GM21423 (cell line): ENCODE measurements around the gene MT1E.
"Not testable (repeated sequence)": the region's sequence is repeated elsewhere in the genome, so short reads cannot be mapped to it uniquely, and the experiment has no call there.

Source experiments
- ATAC-seq: cut with Tn5 transposase; IDR thresholded peaks from one replicate; pipeline ENCODE4 v1.9.1; 2021; ENCODE audit warnings: mild to moderate bottlenecking, moderate library complexity; ENCODE audit not compliant: unreplicated experiment

MT1E gene

GRCh38 chr16:56625140-56625942 lies at the start of gene MT1E:
Gene MT1E (plus strand): TSS chr16:56625781. CDS start chr16:56625852, 71 bp downstream.
- ATAC-seq = peak; percentile 57

DNA sequence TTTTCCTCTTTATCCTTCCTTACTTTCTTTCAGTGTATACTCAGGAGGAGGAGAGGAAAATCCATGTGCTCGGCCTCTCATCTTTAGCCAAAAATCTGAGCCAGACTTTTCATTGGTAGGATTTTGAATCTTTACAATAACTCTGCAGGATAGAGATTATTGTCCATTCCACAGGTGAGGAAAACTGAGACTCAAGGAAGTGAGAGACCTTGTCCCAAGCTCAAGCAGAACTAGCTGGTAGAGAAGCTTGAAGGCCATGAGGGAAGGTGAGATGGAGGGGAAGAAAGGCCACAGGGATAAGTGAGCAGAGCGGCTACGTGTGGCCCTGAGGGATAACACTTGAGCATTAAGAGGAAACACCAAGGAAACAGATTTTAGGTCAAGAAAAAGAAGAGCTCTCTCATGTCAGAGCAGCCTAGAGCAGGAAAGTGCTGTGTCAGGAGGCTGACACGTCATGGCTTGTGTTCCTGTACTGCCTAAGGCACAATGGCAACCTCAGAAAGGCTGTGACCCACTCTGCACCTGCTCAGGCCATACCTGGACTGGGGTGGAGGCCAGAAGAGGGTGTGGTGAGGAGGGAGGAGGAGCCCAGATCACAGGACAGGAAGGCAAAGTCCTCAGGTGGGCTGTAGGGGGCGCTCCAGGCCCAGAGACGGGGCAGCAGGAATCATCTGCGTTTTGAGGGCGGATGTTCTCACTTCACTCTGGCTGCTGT lies 48.8 kb upstream of the MT1E start:
- peak; percentile 92 for ATAC-seq

DNA sequence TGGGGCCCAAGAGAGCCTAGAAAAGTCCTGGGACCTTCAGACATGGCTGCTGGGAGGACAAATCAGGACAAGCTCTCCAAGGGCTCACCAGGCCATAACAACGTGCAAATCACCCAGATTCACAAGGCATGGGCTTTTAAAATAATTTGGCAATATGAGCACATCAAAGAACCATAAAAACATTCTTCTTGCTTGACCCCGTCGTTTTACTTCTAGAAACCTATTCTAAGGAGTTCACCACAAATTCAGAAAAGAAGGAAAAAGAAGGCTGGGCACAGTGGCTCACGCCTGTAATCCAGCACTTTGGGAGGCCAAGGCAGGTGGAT lies 48.3 kb upstream of the MT1E start:
- ATAC-seq = no peak

DNA sequence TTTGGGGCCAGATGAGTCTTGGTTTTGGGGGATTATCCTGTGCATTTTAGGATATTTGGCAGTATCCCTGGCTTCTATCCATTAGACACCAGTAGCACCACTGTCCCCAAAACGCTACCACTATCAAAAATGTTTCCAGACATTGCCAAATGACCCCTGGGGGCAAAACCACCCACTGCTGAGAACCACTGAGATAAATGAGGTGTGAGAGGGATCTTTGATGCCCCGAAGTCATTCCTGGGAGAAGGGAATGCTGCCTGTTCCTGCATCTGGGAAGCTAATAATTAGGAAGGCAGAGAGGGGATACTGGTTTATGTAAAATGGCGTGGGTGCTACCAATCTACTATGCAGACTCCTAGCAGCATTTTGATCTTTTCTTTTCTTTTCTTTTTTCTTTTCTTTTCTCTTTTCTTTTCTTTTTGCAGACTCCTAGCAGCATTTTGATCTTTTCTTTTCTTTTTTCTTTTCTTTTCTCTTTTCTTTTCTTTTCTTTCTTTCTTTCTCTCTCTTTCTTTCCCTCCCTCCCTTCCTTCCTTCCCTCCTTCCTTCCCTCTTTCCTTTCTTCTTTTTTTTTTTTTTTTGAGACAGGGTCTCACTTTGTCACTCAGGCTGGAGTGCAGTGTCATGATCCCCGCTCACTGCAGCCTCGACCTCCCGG lies 45.1 kb upstream of the MT1E start:
- no peak for ATAC-seq

GRCh38 chr16:56582911-56583310 lies 42.7 kb upstream of the MT1E start:
- not testable (repeated sequence) for ATAC-seq

DNA sequence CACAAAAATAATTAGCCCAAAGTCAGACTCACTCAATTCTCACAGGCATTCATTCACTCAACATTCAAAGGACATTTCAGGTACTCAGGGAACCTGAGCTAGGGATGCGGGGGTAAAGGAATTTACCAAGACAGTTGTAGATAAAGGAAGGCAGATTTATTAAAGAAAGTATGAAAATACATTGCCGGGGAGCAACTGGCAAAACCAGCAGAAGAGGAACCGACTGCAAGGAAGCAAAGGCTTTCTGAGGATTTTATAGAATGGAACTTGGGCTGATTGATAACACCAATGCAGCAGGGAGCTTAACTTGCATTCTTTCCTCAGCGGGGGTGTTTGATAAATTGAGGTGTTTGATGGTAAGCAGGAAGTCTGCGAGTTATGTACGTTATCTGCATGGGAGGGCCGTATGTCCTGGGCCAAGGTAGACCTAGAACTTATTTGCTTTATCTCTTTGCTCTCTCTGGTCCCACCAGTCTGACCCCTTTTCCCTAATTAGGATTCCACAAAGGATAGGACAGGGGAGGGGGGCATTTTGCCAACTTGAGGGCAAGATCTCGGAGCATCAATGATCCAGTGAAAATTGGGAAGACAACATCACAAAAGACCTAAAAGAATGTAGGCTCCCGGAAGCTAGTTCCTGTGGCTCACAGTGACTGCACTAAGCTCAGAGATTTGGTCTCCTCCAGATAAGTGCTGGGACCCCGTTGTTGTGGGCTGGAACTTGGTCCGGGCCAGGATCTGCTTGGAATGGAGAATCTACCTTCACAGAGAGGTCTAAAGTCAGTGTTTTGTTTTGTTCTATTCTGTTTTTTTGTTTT lies 42.0 kb upstream of the MT1E start:
- ATAC-seq = no peak

- no peak for ATAC-seq
These were observed 41.3 kb upstream of the MT1E start for GRCh38 chr16:56584276-56584675.

DNA sequence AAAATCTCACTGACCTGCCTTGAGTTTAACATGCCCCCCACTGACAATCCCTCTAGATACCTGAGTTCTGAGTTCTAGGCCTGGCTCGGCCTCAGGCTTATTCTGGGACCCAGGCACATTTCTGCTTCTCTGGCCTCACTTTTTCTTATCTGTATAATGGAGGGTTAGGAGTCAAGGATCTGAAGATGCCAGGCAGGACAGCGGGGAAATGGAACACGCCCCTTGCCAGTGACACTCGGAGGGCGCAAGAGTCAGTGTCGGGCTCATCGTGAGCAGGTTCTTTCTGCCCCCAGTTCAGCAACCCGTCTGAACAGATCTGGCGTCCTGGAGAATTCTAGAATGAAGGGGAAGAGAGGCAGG lies 36.8 kb upstream of the MT1E start:
- no peak for ATAC-seq

- ATAC-seq = no peak
These were observed 36.2 kb upstream of the MT1E start, which contains the start of gene MT3 for GRCh38 chr16:56589141-56590039. Gene MT3 (plus strand): TSS chr16:56589528. CDS start chr16:56589591, 63 bp downstream.

- no peak for ATAC-seq
These were observed 34.1 kb upstream of the MT1E start for GRCh38 chr16:56591377-56592060.

DNA sequence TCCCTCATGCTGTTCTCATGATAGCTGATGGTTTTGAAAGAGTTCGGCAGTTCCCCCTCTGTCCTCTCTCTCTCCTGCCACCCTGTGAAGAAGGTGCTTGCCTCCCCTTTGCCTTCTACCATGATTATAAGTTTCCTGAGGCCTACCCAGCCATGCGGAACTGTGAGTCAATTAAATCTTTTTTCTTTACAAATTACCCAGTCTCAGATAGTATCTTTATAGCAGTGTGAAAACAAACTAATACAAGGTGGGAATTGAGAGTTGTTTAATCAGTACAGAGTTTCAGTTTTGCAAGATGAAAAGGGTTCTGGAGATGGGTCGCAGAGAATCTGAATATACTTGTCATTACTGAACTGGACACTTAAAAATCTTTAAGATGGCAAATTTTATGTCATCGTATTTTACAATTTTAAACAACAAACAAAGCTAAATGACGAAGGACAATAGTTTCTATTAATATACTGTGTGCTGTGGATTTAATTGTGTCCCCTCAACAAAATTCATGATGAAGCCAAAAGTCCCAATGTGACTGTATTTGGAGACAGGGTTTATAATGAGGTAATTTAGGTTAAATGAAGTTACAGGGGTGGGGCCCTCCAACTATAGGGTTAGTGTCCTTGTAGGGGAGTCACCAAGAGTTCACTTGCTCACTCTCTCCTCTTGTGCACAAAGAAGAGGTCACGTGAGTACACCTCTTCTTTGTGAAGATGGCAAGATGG lies 31.8 kb upstream of the MT1E start:
- ATAC-seq = no peak

DNA sequence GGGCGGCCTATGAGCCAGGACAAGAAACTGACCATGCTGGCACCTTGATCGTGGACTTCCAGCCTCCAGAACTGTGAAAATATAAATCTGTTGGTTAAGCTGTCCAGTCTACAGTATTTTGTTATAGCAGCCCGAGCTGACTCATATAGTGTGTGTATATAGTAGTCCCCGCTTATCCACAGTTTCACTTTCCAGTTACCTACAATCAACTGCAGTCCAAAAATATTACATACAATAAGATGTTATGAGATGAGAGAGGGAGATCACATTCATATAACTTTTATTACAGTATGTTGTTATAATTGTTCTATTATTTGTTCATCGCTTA lies 31.3 kb upstream of the MT1E start:
- ATAC-seq = no peak

GRCh38 chr16:56600398-56600999 lies 25.1 kb upstream of the MT1E start:
- ATAC-seq = no peak

- ATAC-seq = no peak
These were observed 24.3 kb upstream of the MT1E start for GRCh38 chr16:56601325-56601724.

GRCh38 chr16:56603589-56603988 lies 22.0 kb upstream of the MT1E start:
- ATAC-seq = no peak

- ATAC-seq = no peak
These were observed 20.6 kb upstream of the MT1E start for GRCh38 chr16:56604966-56605365.

DNA sequence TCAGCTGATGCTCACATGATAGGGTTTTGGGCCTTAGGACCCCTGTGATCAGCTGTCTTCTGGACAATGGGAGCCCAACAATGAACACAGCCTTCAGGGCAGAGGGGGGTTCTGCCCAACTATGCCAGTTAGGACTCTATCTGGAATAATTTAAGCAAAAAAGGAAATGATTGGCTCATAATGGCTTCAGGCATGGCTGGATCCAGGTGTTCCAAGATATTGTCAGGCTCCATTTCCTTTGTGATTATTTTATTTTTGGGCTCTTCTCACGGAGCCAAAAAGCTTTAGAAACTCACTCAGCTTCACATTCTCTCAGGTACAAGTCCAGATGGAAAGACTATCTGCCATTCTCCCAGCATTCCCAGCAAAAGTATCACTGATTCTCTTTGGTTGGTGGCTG lies 20.1 kb upstream of the MT1E start:
- no peak for ATAC-seq

DNA sequence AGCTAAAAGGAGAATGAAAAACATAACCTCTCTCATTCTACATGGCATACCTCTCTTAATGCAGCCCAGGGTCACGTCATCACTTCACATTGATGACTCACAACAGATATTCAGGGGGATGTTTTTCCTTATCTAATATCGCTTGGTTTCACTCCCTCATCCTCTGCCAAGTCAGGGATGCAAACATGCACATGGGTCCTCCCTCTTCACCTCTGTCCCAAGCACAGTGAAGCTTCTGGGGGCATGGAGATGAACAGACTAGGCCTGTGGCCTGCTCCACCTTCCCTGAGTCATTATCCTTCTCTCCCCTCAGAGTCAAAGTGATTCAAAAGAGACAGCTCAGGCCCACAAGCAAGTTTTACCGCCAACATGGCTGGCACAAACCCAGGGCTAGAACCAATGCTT lies 19.5 kb upstream of the MT1E start:
- ATAC-seq = no peak
